ENCODE data around the gene INO80D.

INO80D gene

DNA sequence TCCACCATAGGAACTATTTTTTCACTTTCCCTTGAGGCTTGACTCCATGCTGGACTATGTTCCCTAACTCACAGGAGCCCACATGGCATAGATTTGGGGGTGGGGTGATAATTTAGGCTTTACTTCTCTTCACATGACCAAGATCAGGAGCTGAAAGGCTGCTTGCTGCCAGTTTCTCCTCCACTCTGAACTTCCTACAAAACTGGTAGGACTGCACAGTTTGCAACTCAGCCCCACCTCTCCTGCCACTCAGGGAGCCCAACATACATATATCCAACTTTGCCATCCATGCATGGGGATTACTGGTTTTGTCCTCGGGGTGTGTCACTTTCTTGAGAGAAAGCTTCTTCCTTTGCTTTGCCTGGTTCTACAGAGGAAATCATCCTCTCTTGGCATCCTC, 14.2 kb downstream of the INO80D start:
- no peak overlapping the region for H3K4me3 ChIP-seq (ENCODE audit: low read length)
- TF ChIP-seq, protein P1, sequence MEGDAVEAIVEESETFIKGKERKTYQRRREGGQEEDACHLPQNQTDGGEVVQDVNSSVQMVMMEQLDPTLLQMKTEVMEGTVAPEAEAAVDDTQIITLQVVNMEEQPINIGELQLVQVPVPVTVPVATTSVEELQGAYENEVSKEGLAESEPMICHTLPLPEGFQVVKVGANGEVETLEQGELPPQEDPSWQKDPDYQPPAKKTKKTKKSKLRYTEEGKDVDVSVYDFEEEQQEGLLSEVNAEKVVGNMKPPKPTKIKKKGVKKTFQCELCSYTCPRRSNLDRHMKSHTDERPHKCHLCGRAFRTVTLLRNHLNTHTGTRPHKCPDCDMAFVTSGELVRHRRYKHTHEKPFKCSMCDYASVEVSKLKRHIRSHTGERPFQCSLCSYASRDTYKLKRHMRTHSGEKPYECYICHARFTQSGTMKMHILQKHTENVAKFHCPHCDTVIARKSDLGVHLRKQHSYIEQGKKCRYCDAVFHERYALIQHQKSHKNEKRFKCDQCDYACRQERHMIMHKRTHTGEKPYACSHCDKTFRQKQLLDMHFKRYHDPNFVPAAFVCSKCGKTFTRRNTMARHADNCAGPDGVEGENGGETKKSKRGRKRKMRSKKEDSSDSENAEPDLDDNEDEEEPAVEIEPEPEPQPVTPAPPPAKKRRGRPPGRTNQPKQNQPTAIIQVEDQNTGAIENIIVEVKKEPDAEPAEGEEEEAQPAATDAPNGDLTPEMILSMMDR (conservative IDR thresholded peaks at IDR 0.05; ENCODE audit: low read depth, low read length), result no peak
- DNase-seq (ENCODE audit: low read depth), result no peak

DNA sequence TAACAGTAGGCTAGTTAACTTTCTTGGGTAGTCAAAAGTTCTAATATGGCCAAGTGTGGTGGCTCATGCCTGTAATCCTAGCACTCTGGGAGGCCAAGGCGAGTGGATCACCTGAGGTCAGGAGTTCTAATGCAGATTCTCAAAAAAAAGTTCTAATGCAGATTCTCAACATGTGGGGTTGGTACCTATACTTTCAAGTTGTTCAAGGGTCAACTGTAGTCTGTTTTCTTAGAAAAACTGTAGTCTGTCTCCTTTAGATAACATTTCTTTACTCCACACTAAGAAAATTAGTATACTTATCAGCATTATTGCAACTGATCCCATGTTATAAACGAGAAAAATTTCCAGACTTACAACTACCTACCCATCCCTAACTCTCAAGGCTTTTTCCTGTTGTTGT, 16.6 kb downstream of the INO80D start:
- no peak overlapping the region for H3K4me3 ChIP-seq (ENCODE audit: low read length)
- TF ChIP-seq, protein P1 (conservative IDR thresholded peaks at IDR 0.05; ENCODE audit: low read depth, low read length), result no peak
- no peak for DNase-seq (ENCODE audit: low read depth)

DNA sequence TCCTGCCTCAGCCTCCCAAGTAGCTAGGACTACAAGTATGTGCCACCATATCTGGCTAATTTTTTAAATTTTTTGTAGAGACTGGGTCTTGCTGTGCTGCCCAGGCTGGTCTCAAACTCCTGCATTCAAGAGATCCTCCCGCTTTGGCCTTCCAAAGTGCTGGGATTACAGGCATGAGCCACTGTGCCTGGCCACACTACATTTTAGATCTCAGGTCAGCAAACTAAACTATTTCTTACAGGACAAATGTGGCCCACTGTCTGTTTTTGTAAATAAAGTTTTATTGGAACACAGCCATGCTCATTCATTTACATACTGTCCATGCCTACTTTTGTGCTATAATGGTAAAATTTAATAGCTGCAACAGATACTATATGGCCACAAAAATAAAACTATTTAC, 17.8 kb downstream of the INO80D start:
- no peak overlapping the region for H3K4me3 ChIP-seq (ENCODE audit: low read length)
- TF ChIP-seq, protein P1 (conservative IDR thresholded peaks at IDR 0.05; ENCODE audit: low read depth, low read length), result no peak
- no peak for DNase-seq (ENCODE audit: low read depth)

DNA sequence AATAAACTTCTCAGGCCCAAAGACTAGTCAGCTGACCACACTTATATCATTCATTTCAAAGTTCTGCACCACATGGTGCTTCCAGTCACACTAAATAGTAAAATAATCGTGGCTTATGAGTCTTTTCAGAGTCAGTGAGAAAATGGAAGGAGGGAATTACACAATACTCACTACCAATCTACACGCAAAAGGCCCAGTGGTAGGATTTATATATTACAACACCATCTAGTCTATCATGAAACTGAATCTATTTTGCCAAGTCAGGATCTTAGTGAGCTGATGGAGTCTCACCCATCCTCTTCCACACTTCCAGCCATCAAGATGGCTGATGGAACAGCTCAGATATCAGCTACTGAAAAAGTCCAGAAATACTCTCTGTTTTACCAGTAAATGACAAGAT, 21.9 kb downstream of the INO80D start:
- TF ChIP-seq, protein P1 (conservative IDR thresholded peaks at IDR 0.05; ENCODE audit: low read depth, low read length), result no peak
- DNase-seq (ENCODE audit: low read depth), result no peak
- H3K4me3 ChIP-seq (ENCODE audit: low read length), result no peak overlapping the region

DNA sequence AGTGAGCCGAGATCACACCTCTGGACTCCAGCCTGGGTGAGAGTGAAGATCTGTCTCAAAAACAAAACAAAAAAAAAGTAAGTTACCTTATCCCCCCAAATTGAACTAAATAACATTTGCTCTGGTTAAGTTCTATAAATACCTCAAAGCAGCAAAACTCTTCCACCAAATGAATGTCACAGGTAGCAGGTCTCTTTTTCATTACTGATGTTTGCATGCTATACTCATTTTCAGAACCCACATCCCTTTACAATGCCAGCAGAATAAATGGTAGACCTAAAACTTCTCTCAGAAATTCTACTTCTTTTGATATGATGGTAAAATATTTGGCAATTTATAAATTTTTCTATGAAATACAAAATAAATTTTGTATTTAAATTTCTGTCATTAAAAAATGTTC, 22.3 kb downstream of the INO80D start:
- TF ChIP-seq, protein P1 (conservative IDR thresholded peaks at IDR 0.05; ENCODE audit: low read depth, low read length), result no peak
- H3K4me3 ChIP-seq (ENCODE audit: low read length), result no peak overlapping the region
- DNase-seq (ENCODE audit: low read depth), result no peak

DNA sequence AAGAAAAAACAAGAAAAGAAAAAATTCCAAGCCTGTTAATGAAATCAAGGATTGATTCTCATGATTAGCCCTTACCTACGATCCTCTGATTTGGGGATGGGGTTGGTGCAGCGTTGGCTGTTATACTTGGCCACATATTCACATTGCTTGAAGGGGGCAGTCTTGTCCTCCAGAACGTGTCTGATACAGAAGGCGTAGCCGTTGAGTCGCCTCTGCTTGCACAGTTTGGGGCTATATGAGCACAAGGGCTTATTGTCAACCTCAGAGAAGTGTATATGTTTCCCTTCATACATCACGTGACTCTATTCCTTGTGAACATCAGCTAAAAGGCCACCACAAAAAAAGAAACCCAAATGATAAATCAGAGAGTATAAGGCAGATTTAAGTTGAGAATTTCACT, 23.2 kb downstream of the INO80D start:
- TF ChIP-seq, protein P1 (conservative IDR thresholded peaks at IDR 0.05; ENCODE audit: low read depth, low read length), result no peak
- no peak for DNase-seq (ENCODE audit: low read depth)
- H3K4me3 ChIP-seq (ENCODE audit: low read length), result no peak overlapping the region

DNA sequence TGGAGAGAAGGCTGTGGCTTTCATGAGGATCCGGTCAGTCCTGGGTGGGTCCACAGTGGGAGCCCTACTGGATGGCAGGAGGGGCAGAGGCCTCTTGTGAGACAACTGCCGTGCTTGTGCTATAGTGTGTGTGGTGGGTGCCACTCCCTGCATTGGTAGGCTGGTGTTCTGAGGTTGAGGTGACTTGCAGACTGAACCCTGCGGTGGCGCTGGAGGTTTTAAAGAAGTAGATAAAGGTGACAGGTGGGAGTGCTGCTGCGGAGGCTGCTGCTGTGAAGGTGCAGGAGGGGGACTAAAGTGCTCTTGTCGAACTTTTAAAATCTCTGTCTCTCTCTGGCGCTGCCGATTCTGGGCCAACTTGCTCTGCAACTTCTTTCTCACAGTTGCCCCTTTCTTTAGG, 29.7 kb downstream of the INO80D start:
- H3K4me3 ChIP-seq (ENCODE audit: low read length), result no peak overlapping the region
- DNase-seq (ENCODE audit: low read depth), result no peak

More for the DNA sequence above, 29.7 kb downstream of the INO80D start:
- TF ChIP-seq, protein P1 (conservative IDR thresholded peaks at IDR 0.05; ENCODE audit: low read depth, low read length), result no peak
